ENCODE data around the gene KAT7. TPM values are rescaled to one million over a fixed set of nuclear protein-coding genes. Genes with fewer than 3 reads are reported as not detected.
A peak's percentile ranks its signal among the peaks of the same experiment; 100 is the strongest.
"Not testable (repeated sequence)": the region's sequence is repeated elsewhere in the genome, so short reads cannot be mapped to it uniquely, and the experiment has no call there.

Gene KAT7
- total RNA-seq, 1 experiment from 2014 or later = 79.5 TPM

GRCh38 chr17:49825645-49826044, 37.2 kb downstream of the KAT7 start:
- DNase-seq (ENCODE audit: low read depth, low spot score) (no peak), ATAC-seq (no peak)
- Histone ChIP-seq H3K27ac (ENCODE audit: low read depth, low read length) (no peak overlapping the region), H3K27me3 (ENCODE audit: insufficient read depth, low read length) (no peaks in the 10 kb centered on the region), H3K4me2 (ENCODE audit: low read length) (no peak overlapping the region), H3K9me2 (ENCODE audit: insufficient read depth) (no peaks in the 10 kb centered on the region), H3K4me1 (ENCODE audit: control insufficient read depth in 1 of 2, insufficient read depth in 2 of 2, low read length in 2 of 2) (peaks cover 5% of the 10 kb centered on the region in 2 experiments; a peak in 3 of 4 replicates), H3K36me3 (ENCODE audit: control insufficient read depth in 1 of 2, insufficient read depth in 2 of 2, low read length in 2 of 2) (peaks cover 55 to 58% of the 10 kb centered on the region in 2 experiments), H3K79me2 (ENCODE audit: insufficient read depth, low read length) (no peaks in the 10 kb centered on the region; the same call in 1 of the 2 replicates), H4K20me1 (ENCODE audit: insufficient read depth) (no peaks in the 10 kb centered on the region), H3K9ac (ENCODE audit: low read length) (no peak overlapping the region), H3K9me3 (ENCODE audit: control insufficient read depth in 1 of 2, insufficient read depth in 1 of 2, low read depth in 1 of 2, low read length in 2 of 2) (no peaks in the 10 kb centered on the region), H3K4me3 (replicated peaks in 1 of 2; ENCODE audit: low read depth in 1 of 2, low read length in 2 of 2) (no peak overlapping the region), H2AFZ (ENCODE audit: low read depth, low read length, poor library complexity, severe bottlenecking) (no peak overlapping the region)
- no peak for TF ChIP-seq EZH2phosphoT487 (IDR thresholded peaks at IDR 0.05; ENCODE audit: borderline replicate concordance)
- no peak for TF ChIP-seq EZH2 (IDR thresholded peaks at IDR 0.05)
- TF ChIP-seq POLR2AphosphoS5 (IDR thresholded peaks at IDR 0.05; ENCODE audit: low read depth, low read length) = no peak
- TF ChIP-seq SRF (IDR thresholded peaks at IDR 0.05; ENCODE audit: low read depth) = no peak
- TF ChIP-seq EGR1 (IDR thresholded peaks at IDR 0.05; ENCODE audit: low read depth) = no peak
- TF ChIP-seq FOSL1 (IDR thresholded peaks at IDR 0.05; ENCODE audit: low read depth) = no peak
- TF ChIP-seq SP1 (IDR thresholded peaks at IDR 0.05; ENCODE audit: low read depth) = no peak
- TF ChIP-seq ZNF274 (IDR thresholded peaks at IDR 0.05; ENCODE audit: low read depth, low read length) = no peak
- no peak for TF ChIP-seq YY1 (IDR thresholded peaks at IDR 0.05; ENCODE audit: extremely low read depth, insufficient replicate concordance, low read depth, low read length)
- TF ChIP-seq, protein P1, sequence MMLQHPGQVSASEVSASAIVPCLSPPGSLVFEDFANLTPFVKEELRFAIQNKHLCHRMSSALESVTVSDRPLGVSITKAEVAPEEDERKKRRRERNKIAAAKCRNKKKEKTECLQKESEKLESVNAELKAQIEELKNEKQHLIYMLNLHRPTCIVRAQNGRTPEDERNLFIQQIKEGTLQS (IDR thresholded peaks at IDR 0.05) = no peak
- TF ChIP-seq RAD21 (IDR thresholded peaks at IDR 0.05; ENCODE audit: low read depth) = no peak
- TF ChIP-seq ZFX (IDR thresholded peaks at IDR 0.05) = no peak
- CTCF ChIA-PET = no interaction called here
- no TSS peak for BruUV-seq (replicated peaks)
- RAD21 ChIA-PET (ENCODE audit: low non-redundant PET in 1 of 2, low total read pairs in 2 of 2, uncharacterized antibody in 2 of 2, unreplicated experiment in 2 of 2) = no interaction called here
- POLR2A ChIA-PET = interaction anchor here (0.6 kb wide), 1 partner anchor 62 kb away, joined by 6 read pairs; the partner anchor contains the start of gene FAM117A
- intact Hi-C loops (cut with micrococcal nuclease) = no loop called here

DNA sequence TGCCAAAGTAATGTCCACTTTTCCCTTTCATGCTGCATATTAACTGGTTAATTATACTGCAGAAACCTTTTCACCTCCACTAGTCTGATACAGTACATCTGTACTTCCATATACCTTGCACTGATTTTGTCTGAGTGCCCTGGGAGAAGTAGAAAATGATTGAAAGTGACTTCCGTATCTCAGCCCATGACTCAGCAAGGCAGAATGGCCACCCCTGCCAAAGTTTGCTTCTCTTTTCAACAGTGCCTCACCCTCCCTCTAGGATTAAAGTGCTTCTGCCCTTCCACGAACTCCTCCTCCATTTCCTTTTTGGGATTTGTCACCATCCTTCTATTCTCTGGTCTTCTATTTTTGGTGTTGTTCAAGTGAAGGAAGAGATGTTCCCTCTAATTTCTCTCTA, 39.8 kb downstream of the KAT7 start:
- H3K9ac ChIP-seq (ENCODE audit: low read length); H2AFZ ChIP-seq (ENCODE audit: low read depth, low read length, poor library complexity, severe bottlenecking); intact Hi-C loops (cut with micrococcal nuclease); DNase-seq (ENCODE audit: low read depth, low spot score); H3K9me3 ChIP-seq (ENCODE audit: control insufficient read depth in 1 of 2, insufficient read depth in 1 of 2, low read depth in 1 of 2, low read length in 2 of 2); H3K4me2 ChIP-seq (ENCODE audit: low read length); ATAC-seq; H3K27ac ChIP-seq (ENCODE audit: low read depth, low read length); H3K27me3 ChIP-seq (ENCODE audit: insufficient read depth, low read length); H3K4me3 ChIP-seq (replicated peaks in 1 of 2; ENCODE audit: low read depth in 1 of 2, low read length in 2 of 2); H3K9me2 ChIP-seq (ENCODE audit: insufficient read depth); H3K79me2 ChIP-seq (ENCODE audit: insufficient read depth, low read length); POLR2A ChIA-PET; RAD21 ChIA-PET (ENCODE audit: low non-redundant PET in 1 of 2, low total read pairs in 2 of 2, uncharacterized antibody in 2 of 2, unreplicated experiment in 2 of 2); H3K4me1 ChIP-seq (ENCODE audit: control insufficient read depth in 1 of 2, insufficient read depth in 2 of 2, low read length in 2 of 2); H4K20me1 ChIP-seq (ENCODE audit: insufficient read depth); CTCF ChIA-PET: not testable (repeated sequence)
- H3K36me3 ChIP-seq (ENCODE audit: control insufficient read depth in 1 of 2, insufficient read depth in 2 of 2, low read length in 2 of 2) = peaks cover 47 to 48% of the 10 kb centered on the region in 2 experiments
- BruUV-seq (replicated peaks) = TSS peak; percentile 22

Data from HCT116 (cell line).